ENCODE results near the gene TTBK1. TPM values are rescaled to one million over a fixed set of nuclear protein-coding genes. Genes with fewer than 3 reads are reported as not detected.

Gene TTBK1
- total RNA-seq, 1 donor from 2014 or later = 0.67 TPM

DNA sequence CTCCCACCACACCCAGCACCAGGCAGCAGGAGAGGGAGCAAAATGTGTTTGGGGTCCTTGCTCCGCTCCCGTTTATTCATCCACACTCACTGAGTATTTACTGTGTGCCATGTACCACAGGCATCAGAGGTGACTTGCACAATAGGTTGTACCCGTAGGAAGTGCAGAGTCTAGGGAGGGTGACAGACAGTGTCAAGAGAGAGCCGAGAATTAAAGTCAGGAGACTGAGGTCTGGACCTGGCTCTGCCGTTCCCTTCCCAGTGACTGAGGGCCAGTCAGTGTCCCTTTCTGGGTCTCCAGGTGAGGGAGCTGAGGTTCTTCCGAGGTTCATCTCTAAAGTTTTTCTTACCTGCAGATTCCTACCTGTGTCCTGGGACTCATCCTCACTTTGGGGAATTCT, 22.3 kb downstream of the TTBK1 start:
- H3K36me3 ChIP-seq (ENCODE audit: control insufficient read depth, insufficient read depth, low read length) = no peaks in the 10 kb centered on the region
- TF ChIP-seq, protein P1, sequence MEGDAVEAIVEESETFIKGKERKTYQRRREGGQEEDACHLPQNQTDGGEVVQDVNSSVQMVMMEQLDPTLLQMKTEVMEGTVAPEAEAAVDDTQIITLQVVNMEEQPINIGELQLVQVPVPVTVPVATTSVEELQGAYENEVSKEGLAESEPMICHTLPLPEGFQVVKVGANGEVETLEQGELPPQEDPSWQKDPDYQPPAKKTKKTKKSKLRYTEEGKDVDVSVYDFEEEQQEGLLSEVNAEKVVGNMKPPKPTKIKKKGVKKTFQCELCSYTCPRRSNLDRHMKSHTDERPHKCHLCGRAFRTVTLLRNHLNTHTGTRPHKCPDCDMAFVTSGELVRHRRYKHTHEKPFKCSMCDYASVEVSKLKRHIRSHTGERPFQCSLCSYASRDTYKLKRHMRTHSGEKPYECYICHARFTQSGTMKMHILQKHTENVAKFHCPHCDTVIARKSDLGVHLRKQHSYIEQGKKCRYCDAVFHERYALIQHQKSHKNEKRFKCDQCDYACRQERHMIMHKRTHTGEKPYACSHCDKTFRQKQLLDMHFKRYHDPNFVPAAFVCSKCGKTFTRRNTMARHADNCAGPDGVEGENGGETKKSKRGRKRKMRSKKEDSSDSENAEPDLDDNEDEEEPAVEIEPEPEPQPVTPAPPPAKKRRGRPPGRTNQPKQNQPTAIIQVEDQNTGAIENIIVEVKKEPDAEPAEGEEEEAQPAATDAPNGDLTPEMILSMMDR (IDR thresholded peaks at IDR 0.05; ENCODE audit: insufficient read depth, low read length, poor library complexity, severe bottlenecking) = no peak
- no peak for DNase-seq (ENCODE audit: low read depth)

DNA sequence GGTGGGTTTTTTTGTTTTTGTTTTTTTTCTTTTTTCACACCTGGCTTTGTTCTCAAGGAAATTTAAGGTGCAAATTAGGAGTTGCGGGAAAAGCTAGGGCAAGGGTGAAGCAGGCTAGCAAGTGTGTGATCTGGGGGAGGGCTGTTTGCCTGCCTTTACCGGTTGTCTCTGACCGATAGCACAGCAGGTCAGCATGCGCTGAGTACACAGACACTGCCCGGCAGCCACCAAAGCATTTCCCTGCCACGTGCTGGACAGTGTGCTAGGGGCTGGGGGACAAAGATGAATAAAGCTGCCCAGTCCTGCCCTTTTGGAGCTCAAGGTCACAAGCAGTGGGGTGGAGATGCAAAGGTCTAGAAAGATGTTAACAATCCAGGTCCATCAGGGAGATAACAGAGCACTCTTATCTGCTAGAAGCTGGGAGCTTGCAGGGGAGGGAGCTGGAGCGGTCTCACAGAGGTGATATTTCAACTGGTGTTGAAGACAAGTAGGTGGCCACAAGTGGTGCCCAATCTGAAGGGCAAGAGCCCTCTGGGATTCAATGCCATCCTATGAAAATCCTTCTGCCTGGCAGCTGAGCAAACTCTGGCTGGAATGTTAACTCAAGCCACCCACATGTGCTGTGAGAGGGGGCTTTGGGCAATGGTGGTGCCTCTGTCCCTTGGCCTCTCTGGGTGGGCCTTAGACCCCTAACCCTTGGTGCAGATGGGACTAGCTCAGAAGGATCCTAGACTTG, 24.5 kb downstream of the TTBK1 start:
- no peak for DNase-seq (ENCODE audit: low read depth)
- H3K36me3 ChIP-seq (ENCODE audit: control insufficient read depth, insufficient read depth, low read length) = no peaks in the 10 kb centered on the region
- H3K4me3 ChIP-seq (ENCODE audit: low read depth, low read length) = no peak overlapping the region
- TF ChIP-seq, protein P1 (IDR thresholded peaks at IDR 0.05; ENCODE audit: insufficient read depth, low read length, poor library complexity, severe bottlenecking) = no peak
- peaks cover 24% of the 10 kb centered on the region for H3K27me3 ChIP-seq (ENCODE audit: control insufficient read depth, insufficient read depth, low read length)

More for the DNA sequence above, 22.3 kb downstream of the TTBK1 start:
- Histone ChIP-seq H3K27me3 (ENCODE audit: control insufficient read depth, insufficient read depth, low read length) (peaks cover 19% of the 10 kb centered on the region), H3K4me3 (ENCODE audit: low read depth, low read length) (no peak overlapping the region)

DNA sequence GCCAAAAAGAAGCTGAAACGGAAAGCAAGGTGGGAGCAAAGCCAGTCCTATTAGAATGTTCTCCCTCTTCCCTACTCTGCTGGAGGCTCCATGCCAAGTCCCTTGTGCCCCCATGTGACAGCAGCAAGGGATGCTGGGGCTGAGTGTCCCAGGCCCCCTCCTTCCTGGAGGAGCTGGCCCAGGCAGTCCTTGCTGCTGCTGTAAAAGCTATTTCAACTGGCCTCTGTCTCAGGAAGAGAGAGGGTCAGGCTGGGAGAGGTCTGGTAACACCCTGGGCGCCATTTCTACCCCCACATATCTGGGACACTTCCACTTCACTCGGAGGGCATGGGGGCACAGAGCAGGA, 25.0 kb downstream of the TTBK1 start:
- Histone ChIP-seq H3K27me3 (ENCODE audit: control insufficient read depth, insufficient read depth, low read length) (peaks cover 26% of the 10 kb centered on the region), H3K4me3 (ENCODE audit: low read depth, low read length) (no peak overlapping the region)
- TF ChIP-seq, protein P1 (IDR thresholded peaks at IDR 0.05; ENCODE audit: insufficient read depth, low read length, poor library complexity, severe bottlenecking) = no peak

DNA sequence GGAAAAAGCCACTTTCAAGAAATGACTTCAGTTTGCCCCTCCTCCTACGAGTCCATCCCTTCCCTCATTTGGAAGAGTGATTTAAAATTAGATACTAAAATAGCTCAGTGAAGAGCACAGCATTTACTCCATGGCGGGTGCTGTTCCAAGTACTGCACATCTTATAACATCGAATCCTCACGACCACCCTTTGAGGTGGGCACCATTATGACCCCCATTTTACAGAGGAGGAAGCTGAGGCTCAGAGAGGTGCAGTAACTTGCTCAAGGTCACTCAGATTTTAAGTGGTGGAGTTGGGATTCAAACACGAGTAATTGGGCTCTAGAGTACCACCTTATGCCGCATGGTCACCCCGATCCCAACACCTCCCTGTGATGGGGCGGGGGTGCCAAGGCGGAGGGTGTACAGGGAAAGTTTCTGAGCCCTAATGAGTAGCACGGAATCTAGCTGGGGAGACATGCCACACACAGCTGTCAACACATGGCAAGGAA, 25.5 kb downstream of the TTBK1 start:
- H3K27me3 ChIP-seq (ENCODE audit: control insufficient read depth, insufficient read depth, low read length) = peaks cover 29% of the 10 kb centered on the region
- DNase-seq (ENCODE audit: low read depth) = no peak
- H3K36me3 ChIP-seq (ENCODE audit: control insufficient read depth, insufficient read depth, low read length) = no peaks in the 10 kb centered on the region
- H3K4me3 ChIP-seq (ENCODE audit: low read depth, low read length) = no peak overlapping the region
- TF ChIP-seq, protein P1 (IDR thresholded peaks at IDR 0.05; ENCODE audit: insufficient read depth, low read length, poor library complexity, severe bottlenecking) = no peak

More for the DNA sequence above, 25.0 kb downstream of the TTBK1 start:
- no peak for DNase-seq (ENCODE audit: low read depth)
- H3K36me3 ChIP-seq (ENCODE audit: control insufficient read depth, insufficient read depth, low read length) = no peaks in the 10 kb centered on the region

DNA sequence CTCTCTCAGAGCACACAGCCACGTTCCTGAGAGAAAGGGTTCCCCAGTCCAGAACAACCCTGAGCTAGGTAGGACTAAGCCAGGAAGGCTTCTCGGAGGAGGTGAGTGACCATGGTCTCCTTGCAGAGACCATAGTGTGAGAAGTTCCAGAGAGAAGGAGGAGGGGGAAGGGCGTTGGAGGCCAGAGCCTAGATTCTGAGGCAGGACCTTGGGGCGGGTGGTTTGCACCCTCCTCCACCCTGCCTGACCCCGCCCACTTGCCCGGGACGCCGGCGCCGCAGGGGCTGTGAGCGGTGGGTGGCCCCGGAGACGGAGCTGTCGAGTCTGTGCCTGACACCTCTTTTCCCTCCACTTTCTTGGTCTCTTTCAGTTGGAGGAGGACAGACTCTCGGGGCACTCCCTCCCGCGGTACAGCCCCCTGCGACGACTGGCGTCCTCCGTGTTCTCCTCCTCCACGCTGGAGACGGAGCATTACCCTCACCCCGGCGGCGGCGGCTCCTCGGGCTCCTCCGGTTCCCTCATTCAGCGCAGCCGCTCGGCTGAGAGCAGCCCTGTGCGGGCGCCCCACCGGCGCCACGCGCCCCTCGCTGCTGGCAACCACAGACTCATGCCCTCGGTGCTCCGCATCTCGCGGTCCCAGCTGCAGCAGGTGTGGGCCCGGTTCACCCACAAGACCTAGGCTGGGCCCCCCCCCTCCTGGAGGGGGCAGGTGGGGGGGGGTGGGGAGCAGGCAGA, 26.2 kb downstream of the TTBK1 start:
- Histone ChIP-seq H3K36me3 (ENCODE audit: control insufficient read depth, insufficient read depth, low read length) (no peaks in the 10 kb centered on the region), H3K27me3 (ENCODE audit: control insufficient read depth, insufficient read depth, low read length) (peaks cover 36% of the 10 kb centered on the region), H3K4me3 (ENCODE audit: low read depth, low read length) (peak overlapping the region; percentile 3)
- no peak for DNase-seq (ENCODE audit: low read depth)
- TF ChIP-seq, protein P1 (IDR thresholded peaks at IDR 0.05; ENCODE audit: insufficient read depth, low read length, poor library complexity, severe bottlenecking) = no peak

Measured in kidney epithelial cell (primary cell).